G401 (cell line): ENCODE data around the gene CD1E. TPM values are rescaled to one million over a fixed set of nuclear protein-coding genes. Genes with fewer than 3 reads are reported as not detected.
"Not testable (repeated sequence)": the region's sequence is repeated elsewhere in the genome, so short reads cannot be mapped to it uniquely, and the experiment has no call there.

Source experiments
- DNase-seq: peaks from one replicate; pipeline ENCODE4 v3.0.0-alpha.2; 2015; ENCODE audit warnings: low spot score
- in situ Hi-C: cut with HindIII; loops from 2 replicates; pipeline ENCODE4 v1.10.0; 2016; ENCODE audit warnings: low sequenced_read_pairs, mixed read lengths
- total RNA-seq: library from RNA; depleted of rRNA; stranded (reverse); fragments of >200 nt; shearing (Covaris generic); gene quantifications from 2 replicates; pipeline ENCODE4 v1.2.3, GENCODE V29; 2014; rRNA removed

The CD1E gene
- total RNA-seq, 1 experiment from 2014 or later: not detected

DNA sequence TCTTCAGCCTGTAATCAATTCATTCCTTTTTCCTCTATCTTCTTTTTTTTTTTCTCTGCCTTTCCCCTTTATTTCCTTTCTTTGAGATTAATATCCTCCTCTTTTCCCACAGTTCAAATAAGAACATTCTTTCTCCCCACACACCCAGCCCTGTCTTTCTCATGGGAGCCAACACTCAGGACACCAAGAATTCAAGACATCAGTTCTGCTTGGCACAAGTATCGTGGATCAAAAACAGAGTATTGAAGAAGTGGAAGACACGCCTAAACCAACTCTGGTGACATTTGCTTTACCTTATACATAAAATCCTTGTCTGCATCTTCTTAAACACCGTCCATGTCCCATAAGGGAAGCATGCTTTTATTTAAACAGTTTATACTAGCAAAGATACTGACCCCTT is 2.9 kb downstream of the CD1E start:
- in situ Hi-C loops: no loop called here

DNA sequence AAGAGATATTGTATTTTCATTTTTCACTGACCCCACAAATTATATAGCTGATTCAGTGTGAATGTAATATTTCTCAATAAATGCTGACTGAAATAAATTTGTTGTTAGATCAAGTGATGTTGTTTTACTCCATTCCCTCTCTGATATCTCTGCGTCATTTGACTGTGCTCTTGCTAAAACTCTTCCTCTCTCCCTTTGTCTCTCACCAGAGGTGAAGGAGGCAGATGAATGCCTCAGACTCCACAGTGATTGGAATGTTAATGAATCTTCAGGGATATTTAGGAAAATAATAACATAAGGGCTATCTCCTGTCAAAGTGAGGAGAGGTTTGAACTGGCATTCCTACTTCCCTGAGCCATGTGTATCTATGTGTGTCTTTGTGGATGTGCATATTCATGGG is 3.7 kb downstream of the CD1E start:
- in situ Hi-C loops: no loop called here
- DNase-seq: no peak

More for the DNA sequence above, 2.9 kb downstream of the CD1E start:
- no peak for DNase-seq

DNA sequence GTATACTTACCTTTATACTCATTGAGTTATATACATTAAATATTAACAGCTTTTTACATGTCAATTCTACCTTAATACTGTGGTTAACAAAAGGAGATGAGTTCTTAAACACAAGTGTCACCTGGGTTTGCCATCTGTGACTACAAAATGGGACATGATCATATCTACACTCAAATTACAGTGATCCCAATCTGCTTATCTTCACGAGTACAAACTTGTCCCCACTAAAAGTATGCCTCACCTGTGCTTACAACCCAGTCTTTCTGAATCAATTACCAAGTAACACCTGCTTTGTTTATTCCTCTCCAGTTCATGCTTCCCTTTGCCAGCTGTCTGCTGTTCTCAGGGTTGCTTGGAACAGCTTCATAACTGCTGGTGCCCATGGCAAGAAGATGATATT is 8.8 kb downstream of the CD1E start:
- in situ Hi-C loops: no loop called here
- DNase-seq: no peak

DNA sequence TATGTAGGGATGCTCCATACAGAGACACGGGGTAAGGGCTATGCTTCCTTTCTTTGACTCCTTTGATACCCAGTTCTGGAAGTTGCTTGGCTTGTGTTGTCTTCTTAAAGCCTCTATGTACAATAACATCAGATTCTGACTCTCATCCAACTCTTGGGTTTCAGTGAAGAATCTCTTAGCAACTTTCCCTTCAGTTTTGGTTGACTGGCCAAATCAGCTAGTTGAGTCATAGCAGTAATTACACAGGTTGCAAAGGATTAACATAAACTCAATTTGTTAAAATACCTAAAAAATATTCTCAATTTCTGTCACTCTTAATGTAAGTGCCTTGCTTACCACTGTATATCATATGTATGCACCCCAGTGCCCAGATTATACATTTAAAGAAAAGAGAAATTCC is 9.2 kb downstream of the CD1E start:
- in situ Hi-C loops: no loop called here
- no peak for DNase-seq

- in situ Hi-C loops: no loop called here
- DNase-seq: no peak
Measured at GRCh38 chr1:158366783-158367182, 13.1 kb downstream of the CD1E start.

DNA sequence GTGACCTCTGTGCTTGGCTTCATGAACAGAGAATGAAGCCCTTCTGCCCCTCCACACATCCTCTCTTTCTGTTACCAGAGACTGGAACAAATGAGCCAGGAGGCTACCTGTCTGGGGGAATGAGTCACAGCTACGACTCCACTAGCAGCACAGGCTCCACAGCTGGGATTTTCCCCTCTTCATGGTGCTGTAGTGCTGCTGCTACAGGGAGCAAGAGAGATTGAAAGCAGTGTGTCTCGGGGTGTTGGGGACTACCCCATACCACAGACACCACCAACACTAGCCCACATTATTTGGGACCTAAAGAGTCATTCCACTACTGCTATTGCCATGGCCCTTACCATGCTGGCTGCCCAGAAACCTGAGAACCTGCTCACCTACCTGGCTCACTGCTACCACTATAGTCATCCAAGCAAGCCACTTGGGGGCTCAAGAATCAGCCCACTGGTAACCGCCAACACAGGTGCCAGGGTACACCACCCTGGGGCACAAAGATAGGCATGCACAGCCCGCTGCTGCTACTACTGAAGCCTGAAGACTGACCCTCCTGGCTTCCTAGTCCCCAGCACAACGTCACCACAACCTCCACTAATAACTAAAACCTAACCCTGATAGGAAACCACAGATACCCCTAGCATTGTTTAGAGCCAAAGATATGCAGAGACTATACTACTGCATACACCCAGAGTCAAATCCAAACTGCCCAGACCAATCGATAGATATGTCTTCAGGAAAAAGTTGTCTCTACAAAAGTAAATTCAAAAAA is 17.7 kb downstream of the CD1E start:
- DNase-seq: no peak
- in situ Hi-C loops: no loop called here

DNA sequence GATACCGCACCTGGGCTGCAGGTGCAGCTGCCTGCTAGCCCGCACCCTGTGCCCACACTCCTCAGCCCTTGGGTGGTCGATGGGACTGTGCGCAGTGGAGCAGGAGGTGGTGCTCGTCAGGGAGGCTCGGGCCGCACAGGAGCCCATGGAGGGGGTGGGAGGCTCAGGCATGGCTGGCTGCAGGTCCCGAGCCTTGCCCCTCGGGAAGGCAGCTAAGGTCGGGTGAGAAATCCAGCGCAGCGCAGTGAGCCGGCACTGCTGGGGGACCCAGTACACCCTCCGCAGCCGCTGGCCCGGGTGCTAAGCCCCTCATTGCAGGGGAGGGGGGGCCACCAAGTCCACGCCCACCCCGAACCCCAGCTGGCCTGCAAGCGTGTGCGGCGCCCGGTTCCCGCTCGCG is 20.4 kb downstream of the CD1E start:
- in situ Hi-C loops: not testable (repeated sequence)

GRCh38 chr1:158374860-158375259 is 21.2 kb downstream of the CD1E start:
- DNase-seq: no peak
- in situ Hi-C loops: no loop called here

More for the DNA sequence above, 20.4 kb downstream of the CD1E start:
- DNase-seq: not testable (repeated sequence)

GRCh38 chr1:158390331-158390730 is 36.6 kb downstream of the CD1E start:
- in situ Hi-C loops: no loop called here
- no peak for DNase-seq

DNA sequence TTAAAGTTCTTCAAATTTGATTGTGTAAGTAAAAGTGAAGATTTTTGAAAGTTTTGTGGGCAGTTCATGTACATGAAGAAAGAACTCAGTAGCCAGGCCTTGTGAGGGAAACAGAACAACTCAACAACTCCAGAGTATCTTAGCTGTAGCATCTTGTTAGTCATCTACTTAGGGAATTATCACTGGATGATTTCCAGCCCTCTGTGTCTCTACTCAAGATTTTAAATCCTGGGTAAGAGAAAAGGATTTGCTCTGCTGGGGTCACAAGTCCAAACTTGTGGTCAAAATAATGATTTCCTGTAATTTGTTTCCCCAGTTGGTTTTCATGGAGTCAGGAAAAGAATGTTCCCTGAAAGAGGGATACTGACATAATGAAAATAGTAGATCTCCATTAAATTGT is 37.4 kb downstream of the CD1E start:
- DNase-seq: no peak
- in situ Hi-C loops: no loop called here

GRCh38 chr1:158393476-158393875 is 39.8 kb downstream of the CD1E start:
- DNase-seq: no peak
- in situ Hi-C loops: no loop called here

DNA sequence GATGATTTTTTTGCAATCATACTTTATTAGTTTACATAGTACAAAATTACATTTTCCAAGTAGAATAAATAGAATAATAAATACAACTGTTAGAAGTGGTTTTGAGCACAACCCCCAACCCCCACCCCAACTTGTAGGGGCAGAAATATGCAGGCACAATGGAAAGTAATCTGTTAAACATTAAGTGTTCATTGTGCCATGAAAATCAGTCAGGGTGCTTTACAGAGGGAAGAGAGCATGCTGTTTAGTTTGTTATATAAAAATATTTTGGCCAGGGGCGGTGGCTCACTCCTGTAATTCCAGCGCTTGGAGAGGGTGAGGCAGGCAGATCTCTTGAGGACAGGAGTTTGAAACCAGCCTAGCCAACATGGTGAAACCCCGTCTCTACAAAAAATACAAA is 43.0 kb downstream of the CD1E start:
- in situ Hi-C loops: no loop called here
- no peak for DNase-seq

DNA sequence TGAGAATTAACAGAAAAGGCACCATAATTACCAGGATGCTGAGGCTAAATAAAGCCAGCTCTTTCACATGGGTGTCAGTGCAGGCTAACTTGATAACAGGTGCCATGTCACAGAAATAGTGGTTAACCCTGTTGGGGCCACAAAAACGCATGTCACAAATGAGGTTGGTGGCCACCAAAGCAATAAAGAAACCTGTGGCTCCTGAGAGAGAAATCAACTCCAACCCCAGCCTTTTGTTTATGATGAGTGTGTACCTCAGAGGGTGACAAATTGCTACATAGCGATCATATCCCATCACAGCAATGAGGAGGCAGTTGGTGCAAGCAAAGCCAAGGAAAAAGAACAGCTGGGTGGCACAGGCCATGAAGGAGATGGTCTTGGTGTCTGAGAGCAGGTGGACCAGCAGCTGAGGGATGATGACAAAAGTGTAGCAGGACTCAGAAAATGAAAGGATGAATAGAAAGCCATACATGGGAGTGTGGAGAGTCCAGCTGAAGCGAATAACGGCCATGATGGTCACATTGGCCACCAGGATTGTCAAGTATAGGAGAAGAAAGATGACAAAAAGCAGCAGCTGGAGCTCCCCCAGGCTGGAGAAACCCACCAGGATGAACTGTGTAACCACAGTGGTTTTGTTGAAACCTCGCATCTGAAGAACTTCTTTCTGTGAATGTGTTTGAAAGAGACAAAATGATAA is 45.3 kb downstream of the CD1E start, which contains the start of gene OR10T2:
TSS of gene OR10T2 (minus strand) at position 649 of the 697 bp plus-strand sequence. CDS start at position 649, 0 bp downstream.
- no peak for DNase-seq
- in situ Hi-C loops: no loop called here

GRCh38 chr1:158400871-158401270 is 47.2 kb downstream of the CD1E start:
- no peak for DNase-seq
- in situ Hi-C loops: no loop called here

- no peak for DNase-seq
- in situ Hi-C loops: no loop called here
Measured at GRCh38 chr1:158407092-158407491, 53.4 kb downstream of the CD1E start.

Other genes starting within 250 kb of the CD1E start
- not detected in 2 replicates for gene CD1D, start 173.0 kb upstream of the CD1E start, total RNA-seq
- not detected in 2 replicates for gene CD1A, start 99.5 kb upstream of the CD1E start, total RNA-seq
- not detected in 2 replicates for gene CD1C, start 64.0 kb upstream of the CD1E start, total RNA-seq
- not detected in 2 replicates for gene CD1B, start 22.4 kb upstream of the CD1E start, total RNA-seq
- not detected in 2 replicates for gene OR10T2, start 45.6 kb downstream of the CD1E start, total RNA-seq
- gene OR10K2, start 72.3 kb downstream of the CD1E start, total RNA-seq: not detected in 2 replicates
- not detected in 2 replicates for gene OR10K1, start 107.9 kb downstream of the CD1E start, total RNA-seq
- gene OR10R2, start 118.3 kb downstream of the CD1E start, total RNA-seq: not detected in 2 replicates
- gene OR6Y1, start 200.5 kb downstream of the CD1E start, total RNA-seq: not detected in 2 replicates
- not detected in 2 replicates for gene OR6P1, start 216.7 kb downstream of the CD1E start, total RNA-seq
- not detected in 2 replicates for gene OR10X1, start 226.0 kb downstream of the CD1E start, total RNA-seq